KMS-11 (cell line): ENCODE results near the gene CISTR.

Experiments
- H2AFZ ChIP-seq: fragments of 200-600 bp; sonication (generic); 2 replicates; pipeline ENCODE4 v1.6.1; 2016; ENCODE audit warnings: antibody characterized with exemption, mixed run types, low read depth
- H3K27ac ChIP-seq: fragments of 200-600 bp; sonication (generic); 2 replicates; pipeline ENCODE4 v1.6.1; 2016; ENCODE audit warnings: mild to moderate bottlenecking, mixed run types
- H3K27me3 ChIP-seq: fragments of 200-600 bp; sonication (generic); 2 replicates; pipeline ENCODE4 v1.6.1; 2017; ENCODE audit warnings: mild to moderate bottlenecking, low read depth, mixed run types, moderate library complexity; ENCODE audit not compliant: insufficient read depth
- H3K36me3 ChIP-seq: fragments of 200-600 bp; sonication (generic); 2 replicates; pipeline ENCODE4 v1.6.1; 2017; ENCODE audit warnings: mild to moderate bottlenecking, mixed run types; ENCODE audit not compliant: insufficient read depth
- H3K4me1 ChIP-seq: fragments of 200-600 bp; sonication (generic); 2 replicates; pipeline ENCODE4 v1.6.1; 2016; ENCODE audit warnings: mild to moderate bottlenecking, low read depth, mixed run types; ENCODE audit not compliant: poor library complexity, severe bottlenecking
- H3K4me2 ChIP-seq: fragments of 200-600 bp; sonication (generic); 2 replicates; pipeline ENCODE4 v1.7.0; 2016; ENCODE audit warnings: mild to moderate bottlenecking, mixed run types
- H3K4me3 ChIP-seq: fragments of 200-600 bp; sonication (generic); IDR thresholded peaks from 2 replicates; pipeline ENCODE4 v1.6.1; 2017; ENCODE audit warnings: low read depth, low read length, mixed read lengths; ENCODE audit not compliant: insufficient read depth
- H3K79me2 ChIP-seq: fragments of 200-600 bp; sonication (generic); 2 replicates; pipeline ENCODE4 v1.6.1; 2016; ENCODE audit warnings: low read depth, mixed run types; ENCODE audit not compliant: insufficient read depth
- H3K9ac ChIP-seq: fragments of 200-600 bp; sonication (generic); 2 replicates; pipeline ENCODE4 v1.6.1; 2016; ENCODE audit warnings: mild to moderate bottlenecking, mixed run types
- H4K20me1 ChIP-seq: fragments of 200-600 bp; sonication (generic); 2 replicates; pipeline ENCODE4 v1.6.1; 2016; ENCODE audit warnings: mild to moderate bottlenecking, mixed run types; ENCODE audit not compliant: insufficient read depth
- TF ChIP-seq, protein P1 (sequence below): fragments of 200-600 bp; sonication (generic); conservative IDR thresholded peaks from 2 replicates; pipeline ENCODE4 v1.6.1; 2017; ENCODE audit warnings: low read depth, mild to moderate bottlenecking, antibody characterized with exemption, low read length, moderate library complexity, mixed read lengths

The CISTR gene

DNA sequence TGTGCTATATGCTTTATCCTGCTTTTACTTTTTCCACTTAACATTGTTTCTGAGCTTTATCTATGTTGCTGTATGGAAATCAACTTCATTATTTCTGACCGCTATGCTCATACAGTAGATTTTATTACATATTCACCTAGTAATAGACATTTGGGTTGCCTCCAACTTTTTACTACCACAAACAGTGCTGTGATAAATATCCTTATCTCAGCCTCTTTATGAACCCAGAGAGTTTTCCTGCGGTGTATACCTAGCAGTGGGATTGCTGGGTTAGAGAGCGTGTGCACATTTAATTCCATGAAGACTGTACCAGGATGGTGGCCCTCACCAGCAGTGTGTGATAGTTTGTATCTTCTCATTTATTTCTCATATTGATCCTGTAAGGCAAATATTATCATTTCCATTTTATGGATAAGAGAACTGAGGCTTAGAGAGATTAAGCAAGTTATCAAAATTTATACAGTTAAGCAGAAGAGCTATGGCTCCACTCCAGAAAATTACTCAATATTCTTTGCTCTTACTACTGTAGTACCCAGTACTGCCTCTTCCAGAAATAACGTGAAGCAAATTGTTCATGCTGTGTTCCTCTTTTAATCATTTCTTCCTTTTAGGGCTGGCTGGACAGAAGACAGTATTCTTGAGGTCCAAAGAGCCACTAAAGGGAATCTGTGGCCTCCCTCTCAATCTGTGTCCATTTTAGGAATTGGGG is 26.3 kb upstream of the CISTR start:
- no peak overlapping the region for H3K4me2 ChIP-seq
- TF ChIP-seq, protein P1, sequence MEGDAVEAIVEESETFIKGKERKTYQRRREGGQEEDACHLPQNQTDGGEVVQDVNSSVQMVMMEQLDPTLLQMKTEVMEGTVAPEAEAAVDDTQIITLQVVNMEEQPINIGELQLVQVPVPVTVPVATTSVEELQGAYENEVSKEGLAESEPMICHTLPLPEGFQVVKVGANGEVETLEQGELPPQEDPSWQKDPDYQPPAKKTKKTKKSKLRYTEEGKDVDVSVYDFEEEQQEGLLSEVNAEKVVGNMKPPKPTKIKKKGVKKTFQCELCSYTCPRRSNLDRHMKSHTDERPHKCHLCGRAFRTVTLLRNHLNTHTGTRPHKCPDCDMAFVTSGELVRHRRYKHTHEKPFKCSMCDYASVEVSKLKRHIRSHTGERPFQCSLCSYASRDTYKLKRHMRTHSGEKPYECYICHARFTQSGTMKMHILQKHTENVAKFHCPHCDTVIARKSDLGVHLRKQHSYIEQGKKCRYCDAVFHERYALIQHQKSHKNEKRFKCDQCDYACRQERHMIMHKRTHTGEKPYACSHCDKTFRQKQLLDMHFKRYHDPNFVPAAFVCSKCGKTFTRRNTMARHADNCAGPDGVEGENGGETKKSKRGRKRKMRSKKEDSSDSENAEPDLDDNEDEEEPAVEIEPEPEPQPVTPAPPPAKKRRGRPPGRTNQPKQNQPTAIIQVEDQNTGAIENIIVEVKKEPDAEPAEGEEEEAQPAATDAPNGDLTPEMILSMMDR, result no peak

DNA sequence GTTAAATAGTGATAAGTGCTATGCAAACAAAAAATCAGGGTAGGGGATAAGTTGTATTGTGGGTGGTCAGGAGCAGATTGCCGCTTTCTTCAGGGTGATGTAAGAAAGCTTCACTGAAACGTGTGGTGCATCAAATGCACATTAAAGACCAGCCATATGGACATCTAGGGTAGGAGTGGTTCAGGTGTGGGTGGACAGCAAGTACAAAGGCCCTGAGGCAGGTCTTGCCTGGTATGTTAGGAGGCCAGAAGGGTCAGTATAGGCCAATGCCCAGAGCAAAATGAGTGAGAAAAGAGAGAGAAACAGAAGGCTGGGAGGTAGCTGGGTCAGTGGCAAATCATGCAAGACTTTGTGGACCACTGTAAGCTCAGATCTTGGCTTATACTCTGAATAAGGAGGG is 25.6 kb upstream of the CISTR start:
- TF ChIP-seq, protein P1, result no peak
- H3K4me2 ChIP-seq, result no peak overlapping the region
- H3K36me3 ChIP-seq, result no peaks in the 10 kb centered on the region
- no peak overlapping the region for H2AFZ ChIP-seq
- H3K27me3 ChIP-seq, result no peaks in the 10 kb centered on the region
- H4K20me1 ChIP-seq, result no peaks in the 10 kb centered on the region
- no peak overlapping the region for H3K9ac ChIP-seq
- no peaks in the 10 kb centered on the region for H3K79me2 ChIP-seq
- no peak overlapping the region for H3K27ac ChIP-seq
- H3K4me3 ChIP-seq, result no peak overlapping the region
- no peaks in the 10 kb centered on the region for H3K4me1 ChIP-seq

More for the DNA sequence above, 26.3 kb upstream of the CISTR start:
- Histone ChIP-seq H3K36me3 (no peaks in the 10 kb centered on the region), H3K79me2 (no peaks in the 10 kb centered on the region), H3K27me3 (no peaks in the 10 kb centered on the region), H3K9ac (no peak overlapping the region), H2AFZ (no peak overlapping the region), H3K4me3 (no peak overlapping the region), H3K4me1 (no peaks in the 10 kb centered on the region), H3K27ac (no peak overlapping the region), H4K20me1 (no peaks in the 10 kb centered on the region)

DNA sequence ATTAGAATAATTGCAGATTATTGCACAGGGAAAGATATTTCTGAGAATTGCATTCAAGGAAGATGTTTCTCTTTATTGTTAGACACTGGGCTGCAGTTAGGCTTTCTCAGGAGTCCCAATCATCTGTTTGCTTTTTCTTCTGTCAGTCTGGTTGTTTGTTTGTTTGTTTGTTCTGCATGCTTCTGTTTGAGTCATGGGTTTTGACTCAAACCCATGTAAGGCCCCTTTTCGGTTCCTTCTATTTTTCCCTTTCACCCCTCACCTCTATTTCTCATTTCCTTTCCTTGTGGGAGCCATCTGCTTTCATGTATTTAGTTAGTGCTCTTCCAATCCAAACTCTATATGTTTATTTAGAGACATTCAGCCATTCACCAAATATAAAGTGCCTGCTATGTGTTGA is 25.1 kb upstream of the CISTR start:
- no peak overlapping the region for H3K27ac ChIP-seq
- TF ChIP-seq, protein P1, result no peak
- H3K36me3 ChIP-seq, result no peaks in the 10 kb centered on the region
- no peaks in the 10 kb centered on the region for H3K27me3 ChIP-seq
- H4K20me1 ChIP-seq, result no peaks in the 10 kb centered on the region
- H3K9ac ChIP-seq, result no peak overlapping the region
- H2AFZ ChIP-seq, result no peak overlapping the region
- no peaks in the 10 kb centered on the region for H3K4me1 ChIP-seq
- H3K79me2 ChIP-seq, result no peaks in the 10 kb centered on the region
- H3K4me3 ChIP-seq, result no peak overlapping the region
- no peak overlapping the region for H3K4me2 ChIP-seq

DNA sequence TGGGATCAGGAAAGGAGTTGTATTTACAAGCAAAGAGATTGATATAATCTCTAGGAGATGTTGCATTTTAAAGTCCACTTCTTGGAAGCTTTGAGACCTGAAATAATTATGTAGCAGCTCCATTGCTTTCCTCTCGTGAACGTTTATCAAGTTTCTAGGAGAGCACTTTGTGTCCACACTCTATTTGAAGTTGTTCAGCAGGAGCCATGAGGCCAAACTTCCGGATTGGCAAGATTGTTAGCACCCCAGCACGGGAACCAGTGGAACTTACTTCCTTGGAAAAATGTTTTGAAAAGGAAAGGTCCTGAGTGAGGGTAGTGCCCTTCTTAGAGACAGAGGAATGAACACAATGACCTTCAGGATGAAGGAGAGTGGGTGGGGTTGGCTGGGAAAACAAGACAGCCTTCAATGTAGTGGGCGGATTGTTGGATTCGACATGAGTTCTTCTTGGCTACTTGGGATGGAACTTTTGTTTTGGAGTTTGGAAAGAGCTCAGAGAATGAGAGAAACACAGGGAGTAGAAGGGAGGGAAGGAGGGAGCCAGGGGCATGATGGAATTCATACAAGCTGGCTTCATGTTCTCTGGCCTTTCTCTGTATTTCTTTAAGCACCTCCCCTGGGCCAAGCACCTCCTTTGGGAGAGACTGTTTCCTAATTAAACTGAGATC is 23.8 kb upstream of the CISTR start:
- Histone ChIP-seq H3K9ac (no peak overlapping the region), H3K27ac (no peak overlapping the region), H3K79me2 (no peaks in the 10 kb centered on the region), H3K36me3 (no peaks in the 10 kb centered on the region), H3K4me1 (no peaks in the 10 kb centered on the region), H4K20me1 (no peaks in the 10 kb centered on the region), H2AFZ (no peak overlapping the region), H3K27me3 (no peaks in the 10 kb centered on the region), H3K4me3 (no peak overlapping the region), H3K4me2 (no peak overlapping the region)
- TF ChIP-seq, protein P1, result no peak
